SKM-1 (cell line): ENCODE results near the gene KCNMA1.
"Not testable (repeated sequence)": the region's sequence is repeated elsewhere in the genome, so short reads cannot be mapped to it uniquely, and the experiment has no call there.

Experiments used
- DNase-seq: peaks from one replicate; lab custom pipeline; 2025; ENCODE audit not compliant: unreplicated experiment; lab: John Stamatoyannopoulos, UW

Gene KCNMA1

DNA sequence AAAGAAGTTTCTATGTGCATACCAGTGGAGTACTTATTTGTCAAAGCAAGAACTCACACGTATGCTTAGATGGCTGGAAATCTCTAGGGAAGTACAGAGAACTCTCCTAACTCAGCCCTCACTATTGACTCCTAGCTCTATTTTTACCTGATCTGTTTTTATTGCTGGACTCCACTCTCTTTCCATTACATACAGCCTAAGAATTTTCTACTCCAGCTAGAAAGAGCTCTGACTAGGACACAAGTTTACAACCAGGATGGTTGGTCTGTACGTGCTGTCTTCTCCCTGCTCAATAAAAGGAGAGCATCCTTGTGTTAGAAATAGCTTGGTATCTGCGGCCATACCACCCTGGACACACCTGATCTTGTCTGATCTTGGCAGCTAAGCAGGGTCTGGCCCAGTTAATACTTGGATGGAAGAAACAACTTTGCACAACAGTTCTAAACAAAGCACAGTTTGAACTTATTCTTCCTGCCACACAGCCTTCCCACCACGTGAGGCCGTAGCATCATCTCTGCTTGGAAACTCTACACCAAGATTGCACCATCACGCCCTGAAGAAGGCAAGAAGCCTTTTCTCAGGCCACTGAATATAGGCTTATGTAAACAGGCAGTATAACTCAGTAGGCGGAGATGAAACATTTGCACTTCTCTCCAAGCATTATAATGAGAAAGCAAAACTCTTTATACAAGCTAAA, 50.7 kb downstream of the KCNMA1 start:
- DNase-seq = no peak

DNA sequence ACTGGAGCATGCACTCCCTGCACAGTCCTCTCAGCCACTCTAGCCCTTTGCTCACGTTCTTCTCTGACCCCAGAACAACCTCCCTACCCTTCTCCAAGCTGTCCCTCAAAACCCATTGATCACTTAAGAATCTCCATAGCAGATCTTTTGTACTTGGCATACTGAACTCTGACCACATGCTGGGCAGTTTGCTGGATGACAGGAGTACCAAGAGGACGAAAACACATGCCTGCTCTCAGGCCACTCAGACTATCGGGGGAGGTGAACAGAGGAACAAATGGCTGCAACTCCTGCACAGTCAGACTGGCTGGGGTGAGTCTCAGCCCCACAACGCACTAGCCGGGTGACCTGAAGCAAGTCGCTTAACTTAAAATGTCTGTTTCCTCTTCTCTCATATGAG, 52.7 kb downstream of the KCNMA1 start:
- DNase-seq = no peak

DNA sequence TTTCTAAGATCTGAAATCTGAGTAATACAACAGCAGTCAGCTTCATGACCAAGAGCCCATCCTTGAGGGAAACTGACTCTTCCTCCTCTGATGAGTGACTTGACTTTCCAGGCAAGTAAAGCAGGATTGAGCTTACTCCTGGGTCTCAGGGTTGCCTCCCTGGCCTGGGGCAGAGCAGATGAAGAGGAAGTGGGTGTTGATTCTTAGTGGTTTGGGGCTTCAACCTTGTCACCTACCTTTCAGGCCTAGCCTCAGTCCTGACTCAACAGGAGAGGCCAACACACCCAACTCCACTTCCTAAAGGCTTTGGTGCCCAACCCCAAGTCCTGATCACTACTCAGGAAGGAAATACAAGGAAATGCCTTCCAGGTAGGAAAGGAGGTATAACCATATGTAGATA, 54.1 kb downstream of the KCNMA1 start:
- no peak for DNase-seq

DNA sequence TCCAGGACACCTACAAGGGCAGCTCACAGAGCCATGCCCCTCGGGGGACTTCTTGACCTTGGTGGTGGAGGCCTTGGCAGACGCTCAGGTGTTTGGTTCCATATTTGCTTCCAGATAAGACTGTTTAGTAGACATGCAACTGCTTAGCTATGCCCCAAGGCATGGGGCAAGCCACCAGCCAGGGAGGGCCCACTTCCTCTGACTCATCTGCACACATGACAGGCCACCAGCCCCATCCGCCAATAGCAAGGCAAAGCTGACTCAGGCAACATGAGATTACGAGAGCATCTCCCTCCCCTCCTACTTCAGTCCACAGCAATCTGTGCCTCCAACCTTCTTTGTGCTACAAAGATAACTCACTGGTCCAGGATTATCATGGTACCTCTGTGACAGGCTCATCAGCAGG, 54.9 kb downstream of the KCNMA1 start:
- DNase-seq = no peak

DNA sequence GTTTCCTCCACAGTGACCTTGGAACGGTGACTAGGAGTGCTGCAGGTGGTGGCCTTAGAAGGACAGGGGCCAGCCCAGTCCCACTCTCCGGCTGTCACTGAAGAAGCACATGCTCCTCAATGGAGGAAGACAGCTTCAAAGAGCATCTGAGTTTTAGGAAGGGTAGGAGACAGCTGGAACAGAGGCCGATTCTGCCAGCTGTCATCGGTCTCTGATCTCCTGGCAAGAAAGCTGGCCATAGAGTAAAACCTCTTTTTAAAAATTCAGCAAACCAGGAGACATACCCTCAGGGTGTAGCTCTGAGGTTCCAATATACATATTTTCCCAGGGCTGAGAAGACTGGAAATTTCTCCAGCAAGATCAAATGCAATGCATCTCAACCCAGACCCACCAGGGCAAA, 55.9 kb downstream of the KCNMA1 start:
- DNase-seq = no peak

DNA sequence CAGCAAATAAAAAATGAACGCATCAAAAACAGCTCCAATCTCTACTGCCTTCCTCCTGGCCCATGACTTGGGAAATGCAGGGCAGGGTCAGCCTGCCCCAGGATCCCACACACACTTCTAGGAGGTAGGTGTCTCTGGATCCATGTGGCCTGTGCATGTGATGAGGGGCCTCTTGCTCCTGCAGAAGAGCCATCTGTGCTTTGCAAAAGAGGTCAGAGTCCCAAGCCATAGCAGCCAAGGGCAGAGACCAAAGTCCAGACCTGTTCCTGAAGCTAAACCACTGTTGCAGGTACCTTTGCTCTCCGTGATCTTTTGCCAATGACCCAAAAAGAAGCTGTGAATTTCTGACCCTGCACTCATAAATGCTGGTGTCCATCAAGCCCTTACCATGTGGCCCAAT, 57.1 kb downstream of the KCNMA1 start:
- DNase-seq = no peak

DNA sequence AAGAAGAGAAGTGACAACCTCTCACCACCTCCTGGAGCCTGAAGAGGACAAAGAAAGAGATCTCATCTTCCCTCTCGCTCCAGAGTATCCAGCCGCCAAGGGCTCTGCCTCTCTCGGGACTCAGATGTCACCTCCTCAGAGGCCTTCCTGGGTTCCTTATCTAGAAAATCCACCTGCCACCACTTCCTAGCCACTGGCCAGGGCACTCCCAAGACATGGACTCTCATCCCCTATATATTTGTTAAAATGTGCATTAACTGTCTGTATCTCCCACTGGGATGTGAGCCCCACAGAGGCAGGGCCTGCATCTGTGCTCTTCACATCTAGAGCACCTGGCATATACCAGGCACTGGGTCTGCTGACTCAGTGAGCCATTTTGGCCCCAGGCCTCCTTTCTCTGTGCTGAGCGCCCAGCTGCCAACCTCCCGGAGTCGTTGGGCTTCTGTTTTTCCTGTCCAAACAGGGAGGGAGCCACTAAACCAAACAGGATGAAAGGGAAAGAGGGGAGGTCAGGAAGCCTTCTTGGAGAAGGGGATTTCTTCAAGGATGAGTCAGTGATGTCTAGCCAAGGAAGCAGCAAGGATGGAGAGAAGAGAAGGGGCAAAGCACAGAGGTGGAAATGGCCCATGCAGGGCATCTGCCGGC, 58.9 kb downstream of the KCNMA1 start:
- no peak for DNase-seq

DNA sequence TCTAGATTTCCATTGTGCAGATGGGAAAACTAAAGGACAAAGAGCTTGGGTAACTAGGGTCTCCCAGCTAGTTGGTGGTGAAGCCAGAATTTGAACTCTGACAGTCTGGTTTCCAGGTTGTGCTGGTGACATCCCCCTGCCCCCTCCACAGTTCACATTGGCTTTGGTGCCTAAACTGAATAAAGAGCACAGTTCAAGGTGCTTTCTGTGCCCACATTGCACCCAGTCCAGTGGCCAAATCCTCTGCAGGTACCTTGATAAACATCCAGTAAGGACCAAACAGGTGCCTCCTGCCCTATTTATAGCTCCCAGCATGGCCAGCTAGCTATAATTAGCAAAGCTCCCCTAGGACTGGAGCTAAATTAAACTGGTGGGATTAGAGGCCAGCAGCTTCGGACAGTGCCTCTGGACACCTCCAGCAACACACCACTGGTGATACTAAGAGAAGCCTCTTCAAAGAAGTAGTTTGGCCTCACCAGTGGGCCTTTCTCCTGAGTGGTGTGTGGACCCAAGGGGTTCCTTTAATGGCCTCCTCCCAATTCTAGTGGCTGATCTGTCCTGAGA, 59.9 kb downstream of the KCNMA1 start:
- no peak for DNase-seq

DNA sequence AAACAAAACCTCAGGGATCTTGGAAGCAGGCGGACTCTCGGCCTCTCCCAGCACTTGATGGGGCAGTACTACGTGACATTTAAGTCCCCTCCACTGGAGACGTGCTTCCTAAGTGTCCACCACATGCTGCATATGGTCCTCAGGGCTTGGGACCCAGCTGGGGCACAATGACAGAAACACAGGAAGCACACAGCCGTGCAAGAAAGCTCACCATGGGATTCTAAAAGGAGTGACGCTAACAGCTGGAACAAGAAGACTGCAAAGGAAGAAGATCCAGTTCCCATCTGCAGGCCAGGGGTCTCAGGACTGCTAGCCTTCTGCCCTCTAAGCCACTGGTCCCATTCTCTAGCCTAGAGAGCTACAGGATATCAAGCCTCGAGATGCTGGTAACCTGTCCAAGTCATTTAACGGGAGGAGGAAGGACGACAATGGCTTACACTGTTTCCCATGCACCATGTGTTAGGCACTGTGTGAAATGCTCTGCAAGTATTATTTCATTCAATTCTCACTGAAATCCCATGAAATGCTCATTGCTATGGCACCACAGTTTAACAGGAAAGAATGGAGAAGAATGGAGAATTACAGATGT, 61.1 kb downstream of the KCNMA1 start:
- DNase-seq = no peak

DNA sequence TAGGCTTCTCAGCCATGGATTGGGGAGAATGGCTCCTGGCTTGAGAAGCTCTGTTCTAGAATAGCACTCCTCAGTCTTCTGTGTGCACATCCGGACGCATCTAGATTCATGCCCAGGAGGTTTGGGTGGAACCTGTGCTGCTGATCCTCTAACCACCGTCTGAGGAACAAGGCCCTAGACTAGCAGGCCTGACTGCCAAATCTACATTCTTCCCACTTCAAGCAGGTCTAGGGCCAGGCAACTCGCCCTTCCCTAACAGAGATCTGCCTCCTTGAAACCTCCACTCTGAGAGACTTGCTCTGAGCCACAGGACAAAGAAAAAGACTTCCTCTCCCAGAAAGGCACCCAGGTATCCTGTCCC, 61.6 kb downstream of the KCNMA1 start:
- no peak for DNase-seq

DNA sequence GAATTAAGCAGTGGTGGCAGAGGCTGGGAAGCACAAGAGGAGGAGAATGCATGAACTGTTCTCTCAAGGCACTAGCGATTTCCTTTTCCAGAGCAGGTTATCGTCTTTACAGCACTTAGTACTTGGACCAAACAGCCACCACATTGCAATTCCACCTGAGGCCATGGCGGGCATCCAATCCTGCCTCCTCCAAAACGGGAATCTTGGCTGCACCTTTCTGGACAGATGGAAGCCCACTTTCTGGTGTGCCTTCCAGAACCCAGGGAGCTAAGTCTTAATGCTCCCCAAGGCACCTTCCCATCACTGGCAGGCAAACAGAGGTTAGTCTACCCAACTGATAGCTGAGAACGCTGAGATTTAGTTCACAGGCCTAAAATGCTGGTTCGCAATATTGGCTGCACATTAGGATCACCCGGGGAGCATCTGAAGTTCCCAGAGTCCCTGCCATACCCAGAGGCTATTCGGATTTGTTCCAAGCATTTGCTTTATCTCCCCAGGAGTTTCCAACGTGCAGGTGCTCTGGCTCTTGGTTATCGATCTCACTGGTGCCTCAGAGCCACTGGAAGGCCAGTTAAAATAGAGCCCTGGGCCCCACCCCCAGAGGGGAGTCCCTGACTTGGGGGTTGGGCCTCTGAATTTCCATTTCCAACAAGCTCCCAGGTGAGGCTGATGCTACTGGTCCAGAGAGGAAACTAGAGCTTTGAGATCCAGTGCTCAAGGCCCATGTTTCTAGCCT, 62.2 kb downstream of the KCNMA1 start:
- DNase-seq = no peak

DNA sequence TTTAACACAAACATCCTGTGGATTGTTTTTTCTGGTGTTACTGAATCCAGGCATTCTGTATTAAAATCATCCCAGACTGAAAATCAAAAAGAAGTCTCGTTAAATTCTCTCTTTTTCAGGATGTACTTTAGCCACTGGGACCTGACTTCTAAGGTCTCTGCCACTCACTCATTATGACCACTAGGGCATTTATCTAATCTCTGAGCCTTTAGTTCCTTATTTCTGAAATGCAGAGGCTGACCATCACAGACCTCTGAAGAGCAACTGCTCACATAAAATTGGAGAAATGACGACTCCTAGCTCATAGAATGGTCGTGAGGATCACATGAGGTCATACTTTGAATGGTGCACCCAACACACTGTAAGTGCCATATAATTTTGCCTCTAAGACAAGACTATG, 63.2 kb downstream of the KCNMA1 start:
- no peak for DNase-seq

DNA sequence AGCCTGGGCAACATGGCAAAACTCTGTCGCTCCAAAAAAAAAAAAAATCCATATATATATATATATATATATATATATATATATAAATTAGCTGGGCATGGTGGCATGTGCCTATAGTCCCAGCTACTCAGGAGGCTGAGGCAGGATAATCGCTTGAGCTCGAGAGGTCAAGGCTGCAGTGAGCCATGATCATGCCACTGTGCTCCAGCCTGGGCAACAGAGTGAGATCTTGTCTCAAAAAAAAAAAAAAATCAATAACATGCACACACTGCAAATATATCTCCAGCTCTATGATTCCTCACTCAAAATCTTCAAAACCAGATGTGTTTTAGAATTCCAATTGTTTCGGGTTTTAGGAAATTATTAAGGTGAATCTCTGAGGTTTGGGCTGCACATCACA, 65.1 kb downstream of the KCNMA1 start:
- not testable (repeated sequence) for DNase-seq

DNA sequence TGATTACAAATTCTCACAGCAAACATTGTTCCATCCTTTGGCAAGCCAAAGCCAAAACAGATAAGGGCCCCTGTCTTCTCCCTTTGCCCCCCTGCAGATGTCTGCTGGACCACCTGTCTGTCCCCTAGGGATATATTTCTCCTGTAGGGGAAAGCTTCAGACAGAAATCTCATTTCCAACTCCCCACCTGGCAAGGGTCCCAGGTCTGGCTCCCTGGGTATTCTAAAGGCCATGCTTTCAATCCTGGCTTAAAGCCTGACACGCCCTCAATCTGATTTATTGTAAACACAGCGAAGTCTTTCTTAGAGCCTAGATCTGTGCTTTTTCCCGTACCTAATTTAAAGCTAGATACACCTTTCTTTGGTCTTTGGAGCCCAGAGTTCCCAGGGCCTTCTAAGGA, 66.1 kb downstream of the KCNMA1 start:
- no peak for DNase-seq

DNA sequence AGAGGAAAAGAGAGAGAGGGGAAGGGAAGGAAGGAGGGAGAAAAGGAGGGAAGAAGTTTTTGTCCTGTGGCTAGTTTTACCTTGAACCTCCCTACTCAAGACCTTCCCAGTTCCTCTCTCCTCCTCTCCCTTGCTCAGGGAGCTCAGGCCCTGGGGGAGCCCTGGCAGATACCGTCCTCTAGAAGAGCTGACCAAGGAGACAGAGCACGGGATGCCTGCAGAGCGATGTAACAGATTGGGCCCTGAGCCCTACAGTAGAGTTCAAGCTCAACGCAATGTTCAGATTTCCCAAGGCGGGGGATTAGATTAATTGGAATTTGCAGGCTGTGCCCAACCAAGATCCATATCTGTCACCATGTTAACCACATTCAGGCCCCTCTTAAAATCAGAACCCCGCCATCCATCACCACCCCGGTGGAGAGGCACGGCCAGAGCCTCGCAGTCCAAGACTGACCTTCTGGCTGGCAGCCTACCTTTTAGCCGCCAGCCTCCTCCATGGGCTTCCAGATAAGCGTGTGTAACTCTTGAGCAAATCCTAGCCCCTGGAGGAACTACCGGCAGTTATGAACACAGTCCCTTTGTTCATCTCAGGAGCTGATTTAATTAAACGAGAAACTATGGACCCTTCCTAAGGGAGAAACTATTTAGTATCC, 70.6 kb downstream of the KCNMA1 start:
- DNase-seq = no peak

DNA sequence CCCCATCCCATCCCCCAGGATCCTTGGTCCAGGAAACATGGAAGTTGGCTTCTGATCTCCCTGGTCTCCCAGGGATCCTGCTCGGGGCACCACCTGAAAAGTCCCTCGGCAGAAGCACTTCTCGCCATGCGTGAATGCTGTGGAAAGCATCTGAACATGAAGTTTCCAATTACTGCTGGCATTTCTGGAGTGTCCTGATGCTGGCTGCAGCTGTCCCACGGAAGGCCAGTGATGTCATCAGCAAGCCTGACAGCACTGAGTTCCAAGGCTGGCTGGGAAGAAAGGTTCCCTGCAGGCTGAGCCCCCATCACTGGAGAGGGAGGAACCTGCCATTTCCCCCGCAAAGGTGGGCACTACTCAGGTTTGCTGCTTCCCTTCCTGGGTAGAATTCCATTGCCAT, 71.4 kb downstream of the KCNMA1 start:
- no peak for DNase-seq

DNA sequence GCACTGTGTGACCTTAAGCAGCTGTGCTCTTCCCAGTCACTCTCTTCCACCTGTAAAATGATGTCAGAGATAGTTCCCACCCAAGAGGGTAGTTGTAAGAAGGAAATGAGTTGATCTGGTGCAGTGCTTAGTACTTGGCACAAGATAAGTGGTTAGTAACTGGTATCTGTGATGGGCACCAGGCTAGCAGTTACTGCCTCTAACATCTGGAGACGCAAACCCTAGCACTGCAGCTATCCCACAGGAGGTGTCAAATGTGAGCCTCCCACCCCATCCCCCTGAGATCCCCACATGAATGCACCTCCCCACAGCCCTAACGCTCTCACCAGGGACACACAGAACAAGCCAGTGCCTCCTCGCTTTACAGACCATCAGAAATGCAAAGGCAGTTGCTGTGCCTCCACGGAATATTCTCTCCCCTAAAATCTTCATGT, 72.0 kb downstream of the KCNMA1 start:
- no peak for DNase-seq

DNA sequence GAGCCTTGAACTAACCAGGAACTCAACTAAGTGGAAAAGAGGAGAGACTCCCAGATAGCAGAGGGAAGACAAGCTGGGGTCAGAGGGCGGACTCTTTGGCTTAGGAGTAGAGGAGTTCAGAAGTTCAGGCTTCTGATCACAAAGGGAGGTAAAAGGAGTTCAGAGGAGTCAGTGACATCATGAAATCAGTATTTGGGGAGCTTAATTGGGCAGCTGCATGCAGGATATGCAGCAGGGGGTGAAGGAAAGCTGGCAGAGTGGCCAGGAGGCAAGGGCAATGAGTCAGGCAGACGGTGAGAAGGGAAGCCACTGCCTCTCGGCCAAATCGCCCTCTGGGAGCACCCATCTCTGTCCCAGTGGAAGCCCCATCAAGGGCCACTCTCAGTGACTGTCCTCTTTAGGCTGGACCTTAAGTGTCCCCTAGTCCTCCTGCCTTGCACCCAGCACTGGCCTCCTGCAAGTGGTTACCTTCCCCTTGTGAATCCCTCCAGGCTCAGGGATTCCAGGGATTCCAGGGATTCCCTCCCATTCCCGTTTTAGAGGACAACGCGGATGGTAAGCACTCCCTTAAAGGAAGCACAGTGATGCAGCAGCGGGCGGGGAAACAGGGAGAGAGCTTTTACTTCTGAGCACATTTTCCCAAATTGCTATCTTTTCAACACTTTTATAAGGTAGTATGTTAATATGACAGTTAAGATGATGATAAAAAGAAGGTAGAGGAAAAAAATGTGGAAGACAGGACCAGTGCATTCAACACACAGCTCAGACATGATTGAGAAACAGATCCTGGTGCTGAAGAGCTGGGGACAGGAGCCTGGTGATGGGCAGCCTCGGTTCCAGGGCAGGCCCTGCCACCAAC, 72.6 kb downstream of the KCNMA1 start:
- DNase-seq = no peak

DNA sequence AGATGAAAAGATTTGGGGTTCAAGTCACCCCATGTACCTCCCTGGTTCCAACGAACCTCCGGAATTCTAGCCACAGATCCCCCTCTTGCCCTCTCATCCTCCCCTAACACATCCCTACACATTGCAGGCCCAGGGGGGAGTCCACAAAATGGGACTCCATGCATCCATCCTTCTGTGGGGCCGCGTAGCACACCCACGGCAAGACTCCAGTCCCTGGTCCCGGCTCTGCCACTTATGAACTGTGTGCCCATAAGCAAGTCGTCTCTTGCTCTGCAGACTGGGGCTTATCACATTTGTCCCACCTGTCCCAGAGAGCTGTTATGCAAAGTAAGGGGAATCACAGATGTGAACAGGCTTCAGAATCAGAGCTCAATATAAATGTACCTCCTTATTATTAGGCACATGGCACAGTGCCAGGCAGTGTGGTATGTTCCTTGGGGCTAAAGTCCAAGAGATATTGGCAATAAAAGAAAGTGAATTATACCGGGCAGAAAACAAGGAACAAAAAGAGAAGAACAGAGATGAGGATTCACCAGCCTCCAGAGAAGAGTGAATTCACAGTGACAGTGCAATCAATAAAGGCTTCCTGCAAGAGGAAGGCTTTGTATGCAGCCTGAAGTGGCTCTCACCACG, 73.9 kb downstream of the KCNMA1 start:
- no peak for DNase-seq

DNA sequence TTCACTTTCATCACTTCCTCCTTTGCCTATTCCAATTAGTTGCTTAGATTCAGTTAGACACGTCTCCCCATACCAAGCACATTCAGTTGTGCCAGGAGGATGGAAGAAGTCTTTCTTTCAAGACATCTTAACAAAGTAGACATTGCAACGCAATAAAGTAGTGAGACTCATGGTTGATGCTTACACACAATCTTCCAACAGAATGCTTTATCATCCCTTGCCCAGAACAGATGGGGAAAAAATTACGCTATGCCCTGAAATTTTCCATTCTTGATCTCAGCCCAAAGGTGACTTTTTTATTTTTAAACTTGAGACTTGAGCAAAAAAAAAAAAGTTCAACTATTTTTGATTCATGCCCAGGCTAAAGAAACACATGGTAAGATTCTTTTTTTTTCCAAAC, 74.9 kb downstream of the KCNMA1 start:
- no peak for DNase-seq
